Liver (tissue), 9 donors: ENCODE measurements around the gene CACNA1H. TPM values are rescaled to one million over a fixed set of nuclear protein-coding genes. Genes with fewer than 3 reads are reported as not detected.
A peak's percentile ranks its signal among the peaks of the same experiment; 100 is the strongest.

Experiments
- DNase-seq: peaks from one replicate; pipeline ENCODE4 v3.0.0-alpha.2; 2017; ENCODE audit warnings: low spot score
- H3K27ac ChIP-seq, 2 donors: one replicate each; pipeline ENCODE4 v1.7.0; 2013; ENCODE audit warnings: inconsistent platforms in 2 of 2, low read length in 2 of 2, control low read depth in 1 of 2, low read depth in 1 of 2, mild to moderate bottlenecking in 1 of 2
- H3K27me3 ChIP-seq, 4 donors: one replicate each; pipeline versions ENCODE4 v1.6.1 to v1.7.0; 2013; ENCODE audit warnings: low read length in 3 of 4, inconsistent platforms in 1 of 4, mild to moderate bottlenecking in 1 of 4, moderate library complexity in 1 of 4; ENCODE audit not compliant: control insufficient read depth in 4 of 4, insufficient read depth in 4 of 4
- H3K36me3 ChIP-seq, 4 donors: one replicate each; pipeline versions ENCODE4 v1.6.1 to v1.7.0; 2013; ENCODE audit warnings: low read length in 3 of 4, mild to moderate bottlenecking in 3 of 4, low read depth in 1 of 4, moderate library complexity in 1 of 4; ENCODE audit not compliant: control insufficient read depth in 4 of 4, insufficient read depth in 3 of 4
- H3K4me1 ChIP-seq, 4 donors: one replicate each; pipeline versions ENCODE4 v1.6.1 to v1.7.0; 2013; ENCODE audit warnings: low read length in 3 of 4, mild to moderate bottlenecking in 3 of 4, moderate library complexity in 1 of 4; ENCODE audit not compliant: control insufficient read depth in 4 of 4, insufficient read depth in 4 of 4
- H3K4me3 ChIP-seq, 3 donors: one replicate each; pipeline versions ENCODE4 v1.6.1 to v1.7.0; 2013; ENCODE audit warnings: low read length in 3 of 3, control low read depth in 1 of 3, low read depth in 1 of 3, mild to moderate bottlenecking in 1 of 3
- H3K9ac ChIP-seq, 2 donors: one replicate each; pipeline ENCODE4 v1.7.0; 2013; ENCODE audit warnings: low read length in 2 of 2, mild to moderate bottlenecking in 2 of 2, moderate library complexity in 2 of 2, control low read depth in 1 of 2, low read depth in 1 of 2
- H3K9me3 ChIP-seq, 4 donors: one replicate each; pipeline versions ENCODE4 v1.6.1 to v1.7.0; 2013; ENCODE audit warnings: low read length in 3 of 4; ENCODE audit not compliant: control insufficient read depth in 4 of 4
- ATF3 ChIP-seq: IDR thresholded peaks from 2 replicates; pipeline ENCODE4 v1.6.1; 2016; ENCODE audit warnings: antibody characterized with exemption
- CTCF ChIP-seq: fragments of 150-350 bp; IDR thresholded peaks from 2 replicates; pipeline ENCODE4 v1.5.1; 2017; ENCODE audit warnings: improper control_type of control experiment, low read depth, low read length; ENCODE audit not compliant: missing input control
- EGR1 ChIP-seq, 2 donors: IDR thresholded peaks; 2 replicates each; pipeline ENCODE4 v1.6.1; 2016 to 2018; ENCODE audit warnings: antibody characterized with exemption in 2 of 2, low read depth in 2 of 2
- FOXA1 ChIP-seq: IDR thresholded peaks from 2 replicates; pipeline ENCODE4 v1.6.1; 2016; ENCODE audit warnings: antibody characterized with exemption
- GABPA ChIP-seq, 2 donors: IDR thresholded peaks in 1 of 2; conservative IDR thresholded peaks in 1 of 2; 2 replicates each; pipeline ENCODE4 v1.6.1; 2016; ENCODE audit warnings: antibody characterized with exemption in 2 of 2, mild to moderate bottlenecking in 1 of 2, moderate library complexity in 1 of 2
- HNF4A ChIP-seq, 2 donors: conservative IDR thresholded peaks; 2 replicates each; pipeline ENCODE4 v1.6.1; 2016; ENCODE audit warnings: antibody characterized with exemption in 2 of 2, mild to moderate bottlenecking in 2 of 2
- HNF4G ChIP-seq: IDR thresholded peaks from 2 replicates; pipeline ENCODE4 v1.6.1; 2016; ENCODE audit warnings: antibody characterized with exemption
- JUND ChIP-seq, 2 donors: IDR thresholded peaks; 2 replicates each; pipeline ENCODE4 v1.6.1; 2016; ENCODE audit warnings: antibody characterized with exemption in 2 of 2
- MAX ChIP-seq: IDR thresholded peaks from 2 replicates; pipeline ENCODE4 v1.6.1; 2016; ENCODE audit warnings: antibody characterized with exemption
- NR2F2 ChIP-seq: IDR thresholded peaks from 2 replicates; pipeline ENCODE4 v1.6.1; 2016; ENCODE audit warnings: antibody characterized with exemption
- RAD21 ChIP-seq, 2 donors: IDR thresholded peaks; 2 replicates each; pipeline ENCODE4 v1.6.1; 2016; ENCODE audit warnings: antibody characterized with exemption in 2 of 2, mild to moderate bottlenecking in 2 of 2
- REST ChIP-seq: IDR thresholded peaks from 2 replicates; pipeline ENCODE4 v1.6.1; 2016; ENCODE audit warnings: antibody characterized with exemption, mild to moderate bottlenecking
- RXRA ChIP-seq, 2 donors: IDR thresholded peaks; 2 replicates each; pipeline ENCODE4 v1.6.1; 2017 to 2018; ENCODE audit warnings: antibody characterized with exemption in 2 of 2, mild to moderate bottlenecking in 1 of 2
- SP1 ChIP-seq: IDR thresholded peaks from 2 replicates; pipeline ENCODE4 v1.6.1; 2018; ENCODE audit warnings: antibody characterized with exemption, mild to moderate bottlenecking
- TAF1 ChIP-seq: conservative IDR thresholded peaks from 2 replicates; pipeline ENCODE4 v1.6.1; 2016; ENCODE audit warnings: antibody characterized with exemption, mild to moderate bottlenecking
- YY1 ChIP-seq: IDR thresholded peaks from 2 replicates; pipeline ENCODE4 v1.6.1; 2016; ENCODE audit warnings: antibody characterized with exemption, mild to moderate bottlenecking
- WGBS: extraction: QIAGEN DNeasy Blood & Tissue Kit; methylation state at CpG from one replicate; pipeline ENCODE4 v1.1.7; 2013; 5-methylcytosine and 5-hydroxymethylcytosine counted together
- polyA plus RNA-seq, 2 donors: library from polyadenylated mRNA; stranded (reverse) in 1 of 2; unstranded in 1 of 2; fragments of 200-250 nt in 1 of 2; fragments of >200 nt in 1 of 2; fragmentation: Nextera tagmentation in 1 of 2; extraction: Ambion mirVana in 1 of 2; gene quantifications; one replicate each; pipeline versions ENCODE4 v1.2.1 to v1.2.3, GENCODE V29; 2013 to 2015
- total RNA-seq, 2 donors: library from RNA; depleted of rRNA; stranded (reverse); fragments of >200 nt; gene quantifications; one replicate each; pipeline ENCODE4 v1.2.3, GENCODE V29; 2014
- donor health status: healthy.
- donor health status: healthy.
- donor health status: healthy.
- donor health status: healthy.
- donor health status: healthy.

The CACNA1H gene
- total and polyA plus RNA-seq, 4 donors: 0.21 to 8.5 (median 6.1) TPM

GRCh38 chr16:1159325-1159972 lies 6.5 kb downstream of the CACNA1H start:
- Histone ChIP-seq H3K27ac (peak overlapping the region; percentile 79 to 80), H3K4me3 (no peak overlapping the region), H3K9me3 (no peaks in the 10 kb centered on the region), H3K36me3 (no peaks in the 10 kb centered on the region), H3K4me1 (peaks cover 38 to 74% (median 57%) of the 10 kb centered on the region in 4 donors), H3K9ac (no peak overlapping the region), H3K27me3 (peaks cover 0 to under 1% (median 0%) of the 10 kb centered on the region in 4 donors)
- DNase-seq: no peak
- 41% methylated on average over 28 of the region's 28 CpGs for WGBS
- TF ChIP-seq HNF4G (no peak), RAD21 (IDR thresholded peaks at IDR 0.05) (no peak), JUND (IDR thresholded peaks at IDR 0.05) (no peak), TAF1 (no peak), NR2F2 (no peak), REST (no peak), ATF3 (no peak), YY1 (no peak), FOXA1 (no peak), EGR1 (IDR thresholded peaks at IDR 0.05; ENCODE audit: low read depth in 2 of 2) (no peak), CTCF (no peak), RXRA (IDR thresholded peaks at IDR 0.05) (no peak), MAX (no peak), HNF4A (conservative IDR thresholded peaks at IDR 0.05) (no peak)

GRCh38 chr16:1159973-1160772 lies 7.3 kb downstream of the CACNA1H start:
- TF ChIP-seq SP1 (peak; percentile 71), RAD21 (IDR thresholded peaks at IDR 0.05) (no peak), TAF1 (no peak), GABPA (IDR thresholded peaks at IDR 0.05 in 1 of 2, conservative IDR thresholded peaks at IDR 0.05 in 1 of 2) (peak in 1 of 2 donors; percentile 43), EGR1 (IDR thresholded peaks at IDR 0.05; ENCODE audit: low read depth in 2 of 2) (peak in 1 of 2 donors; percentile 49), HNF4A (conservative IDR thresholded peaks at IDR 0.05) (peak; percentile 44 to 69), RXRA (IDR thresholded peaks at IDR 0.05) (peak; percentile 69 to 92), JUND (IDR thresholded peaks at IDR 0.05) (peak in 1 of 2 donors; percentile 68), FOXA1 (peak; percentile 14), CTCF (no peak), YY1 (peak; percentile 78), REST (peak; percentile 72)
- Histone ChIP-seq H3K27me3 (no peaks in the 10 kb centered on the region), H3K27ac (peak overlapping the region; percentile 79 to 80), H3K4me3 (peak overlapping the region in 1 of 3 donors; percentile 18), H3K9me3 (no peaks in the 10 kb centered on the region), H3K4me1 (peaks cover 35 to 67% (median 51%) of the 10 kb centered on the region in 4 donors), H3K9ac (no peak overlapping the region), H3K36me3 (no peaks in the 10 kb centered on the region)
- peak; percentile 46 for DNase-seq
- WGBS: 23% methylated on average over 56 of the region's 56 CpGs
